HEK293 (cell line): ENCODE data around the gene TFDP1.
"Not testable (repeated sequence)": the region's sequence is repeated elsewhere in the genome, so short reads cannot be mapped to it uniquely, and the experiment has no call there.

Source experiments
- CTCF ChIA-PET: fragments of 350-600 bp; formaldehyde crosslinking; extraction: SDS; loops from one replicate; lab custom pipeline; 2021; ENCODE audit warnings: antibody characterized with exemption; lab: Yijun Ruan, JAX
- POLR2A ChIA-PET: fragments of 300-600 bp; formaldehyde crosslinking; extraction: SDS; loops from one replicate; lab custom pipeline; 2020; ENCODE audit warnings: antibody characterized with exemption, inconsistent platforms; lab: Yijun Ruan, JAX
- H3K27ac ChIP-seq: fragments of 200-500 bp; sonication (Bioruptor generic); 2 replicates; pipeline ENCODE4 v1.5.1; 2014; ENCODE audit warnings: low read depth, low read length, control low read depth, inconsistent platforms; ENCODE audit errors: extremely low read depth
- H3K36me3 ChIP-seq, 2 experiments: fragments of 200-500 bp in 1 of 2; sonication (Bioruptor generic) in 1 of 2; 1 replicate in 1 of 2; 2 replicates in 1 of 2; pipeline ENCODE4 v1.5.1; 2014 to 2017; ENCODE audit warnings: inconsistent platforms in 2 of 2, low read length in 2 of 2; ENCODE audit not compliant: control insufficient read depth in 2 of 2, insufficient read depth in 1 of 2
- H3K4me1 ChIP-seq: fragments of 200-500 bp; sonication (Bioruptor generic); 2 replicates; pipeline ENCODE4 v1.5.1; 2014; ENCODE audit warnings: mild to moderate bottlenecking, low read length, inconsistent platforms; ENCODE audit not compliant: control insufficient read depth, insufficient read depth
- H3K4me3 ChIP-seq: 2 replicates; pipeline ENCODE4 v1.5.1; 2011; ENCODE audit warnings: low read depth, mild to moderate bottlenecking, control low read depth, low read length, moderate library complexity
- H3K9me3 ChIP-seq: fragments of 200-500 bp; sonication (Bioruptor generic); 2 replicates; pipeline ENCODE4 v1.5.1; 2014; ENCODE audit warnings: low read depth, low read length, inconsistent platforms; ENCODE audit not compliant: control insufficient read depth, insufficient read depth
- GFI1B ChIP-seq: fragments of 450-650 bp; formaldehyde crosslinking; IDR thresholded peaks from 2 replicates; pipeline ENCODE4 v1.5.1; 2016; ENCODE audit warnings: missing biosample characterization, missing genetic modification characterization
- KLF10 ChIP-seq: fragments of 450-650 bp; IDR thresholded peaks from 2 replicates; pipeline ENCODE4 v1.5.1; 2018; ENCODE audit warnings: missing biosample characterization, mild to moderate bottlenecking, missing genetic modification characterization
- PBX3 ChIP-seq: sonication (generic); formaldehyde crosslinking; IDR thresholded peaks from 2 replicates; pipeline ENCODE4 v1.8.1; 2022; ENCODE audit warnings: mild to moderate bottlenecking, moderate library complexity, missing genetic modification reagents
- PRDM1 ChIP-seq: fragments of 450-650 bp; formaldehyde crosslinking; IDR thresholded peaks from 2 replicates; pipeline ENCODE4; 2016; ENCODE audit warnings: missing biosample characterization, missing genetic modification characterization
- RBAK ChIP-seq: fragments of 450-650 bp; formaldehyde crosslinking; IDR thresholded peaks from 2 replicates; pipeline ENCODE4 v1.5.1; 2016; ENCODE audit warnings: missing biosample characterization, missing genetic modification characterization
- ZBTB17 ChIP-seq: fragments of 450-650 bp; formaldehyde crosslinking; IDR thresholded peaks from 2 replicates; pipeline ENCODE4 v1.5.1; 2016; ENCODE audit warnings: missing biosample characterization, missing genetic modification characterization
- ZNF133 ChIP-seq: fragments of 450-650 bp; formaldehyde crosslinking; IDR thresholded peaks from 2 replicates; pipeline ENCODE4 v1.5.1; 2016; ENCODE audit warnings: missing biosample characterization, missing genetic modification characterization
- ZNF202 ChIP-seq: fragments of 450-650 bp; formaldehyde crosslinking; IDR thresholded peaks from 2 replicates; pipeline ENCODE4 v1.5.1; 2016; ENCODE audit warnings: missing biosample characterization, missing genetic modification characterization, borderline replicate concordance
- ZNF280D ChIP-seq: fragments of 450-650 bp; formaldehyde crosslinking; IDR thresholded peaks from 2 replicates; pipeline ENCODE4 v1.5.1; 2016; ENCODE audit warnings: missing biosample characterization, missing genetic modification characterization
- ZNF518A ChIP-seq: fragments of 450-650 bp; formaldehyde crosslinking; conservative IDR thresholded peaks from 2 replicates; pipeline ENCODE4 v1.5.1; 2016; ENCODE audit warnings: low read depth, missing biosample characterization, missing genetic modification characterization
- ZNF530 ChIP-seq: fragments of 450-650 bp; formaldehyde crosslinking; IDR thresholded peaks from 2 replicates; pipeline ENCODE4 v1.5.1; 2016; ENCODE audit warnings: low read depth, missing biosample characterization, missing genetic modification characterization
- ZNF670 ChIP-seq: fragments of 450-650 bp; formaldehyde crosslinking; IDR thresholded peaks from 2 replicates; pipeline ENCODE4 v1.5.1; 2016; ENCODE audit warnings: missing biosample characterization, missing genetic modification characterization, low read depth
- ZNF791 ChIP-seq: fragments of 450-650 bp; formaldehyde crosslinking; IDR thresholded peaks from 2 replicates; pipeline ENCODE4 v1.5.1; 2016; ENCODE audit warnings: missing biosample characterization, missing genetic modification characterization

TFDP1 gene

GRCh38 chr13:113621046-113621445 is 36.5 kb downstream of the TFDP1 start:
- H3K4me3 ChIP-seq, result no peak overlapping the region
- POLR2A ChIA-PET, result no interaction called here
- no peaks in the 10 kb centered on the region for H3K9me3 ChIP-seq
- no peak overlapping the region for H3K27ac ChIP-seq
- no peaks in the 10 kb centered on the region for H3K4me1 ChIP-seq
- CTCF ChIA-PET, result no interaction called here
- H3K36me3 ChIP-seq, result peaks cover 3 to 71% of the 10 kb centered on the region in 2 experiments; a peak in 2 of 3 replicates
- TF ChIP-seq ZNF791 (tag by site-specific recombination) (no peak), RBAK (tag by site-specific recombination) (no peak), ZNF670 (tag by site-specific recombination) (no peak), ZNF530 (tag by site-specific recombination) (no peak), ZBTB17 (tag by site-specific recombination) (no peak), GFI1B (no peak), ZNF518A (tag by site-specific recombination) (no peak), ZNF280D (no peak), PRDM1 (tag by site-specific recombination) (no peak), ZNF133 (tag by site-specific recombination) (no peak), KLF10 (tag by site-specific recombination) (no peak), PBX3 (no peak)
- TF ChIP-seq, all 188 proteins: peak for 0

GRCh38 chr13:113621498-113621897 is 36.9 kb downstream of the TFDP1 start:
- POLR2A ChIA-PET, CTCF ChIA-PET, H3K27ac ChIP-seq, H3K4me3 ChIP-seq, H3K4me1 ChIP-seq, H3K9me3 ChIP-seq: not testable (repeated sequence)
- peak; percentile 38; the same call in 1 of the 2 replicates for TF ChIP-seq ZNF202
- peaks cover 3 to 75% of the 10 kb centered on the region in 2 experiments; a peak in 2 of 3 replicates for H3K36me3 ChIP-seq

GRCh38 chr13:113621986-113622550 is 37.5 kb downstream of the TFDP1 start:
- H3K4me1 ChIP-seq, H3K4me3 ChIP-seq, H3K27ac ChIP-seq, CTCF ChIA-PET, POLR2A ChIA-PET, H3K9me3 ChIP-seq: not testable (repeated sequence)
- peaks cover 3 to 75% of the 10 kb centered on the region in 2 experiments; a peak in 2 of 3 replicates for H3K36me3 ChIP-seq
